ENCODE results near the gene UBE3C.

The UBE3C gene

DNA sequence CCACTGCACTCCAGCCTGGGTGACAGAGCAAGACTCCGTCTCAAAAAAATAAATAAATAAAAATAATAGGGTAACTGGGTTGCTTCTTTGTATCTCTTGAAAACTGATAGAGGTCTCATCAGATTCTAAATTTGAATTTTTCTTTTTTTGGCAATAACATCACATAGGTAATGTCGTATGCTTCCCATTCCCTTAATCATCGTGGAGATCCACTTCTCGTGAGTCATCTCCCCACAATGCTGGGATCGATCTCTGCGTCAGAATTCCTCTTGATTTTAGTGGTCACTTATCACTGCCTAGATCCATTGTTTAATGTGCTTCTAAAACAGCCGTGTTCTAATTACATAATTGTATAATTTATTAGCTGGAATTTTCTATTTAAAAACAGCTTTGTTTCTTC, 127.5 kb downstream of the UBE3C start:
- Histone ChIP-seq H3K79me2 (ENCODE audit: control insufficient read depth, insufficient read depth, low read length) (no peaks in the 10 kb centered on the region), H2BK5ac (ENCODE audit: low read length) (no peak overlapping the region), H3K27me3 (ENCODE audit: insufficient read depth, low read length, poor library complexity) (no peaks in the 10 kb centered on the region), H3K79me1 (ENCODE audit: low read length) (no peaks in the 10 kb centered on the region), H3K9ac (ENCODE audit: low read length) (no peak overlapping the region), H2BK15ac (replicated peaks; ENCODE audit: low read depth) (no peak overlapping the region), H3K23ac (ENCODE audit: low read length) (no peak overlapping the region), H3K4me3 (ENCODE audit: low read length) (no peak overlapping the region), H2AK5ac (ENCODE audit: low read length) (no peak overlapping the region), H4K5ac (ENCODE audit: low read length) (no peak overlapping the region), H4K8ac (ENCODE audit: low read depth, low read length) (no peak overlapping the region), H2BK120ac (ENCODE audit: low read depth, low read length) (no peak overlapping the region), H3K4ac (ENCODE audit: low read depth, low read length) (no peak overlapping the region), H3K36me3 (ENCODE audit: control insufficient read depth, insufficient read depth, low read length) (peaks cover 15% of the 10 kb centered on the region), H3K4me2 (ENCODE audit: low read length) (no peak overlapping the region), H3K27ac (ENCODE audit: low read depth, low read length) (no peak overlapping the region), H3K18ac (ENCODE audit: low read length) (no peak overlapping the region), H3K56ac (ENCODE audit: low read length) (no peak overlapping the region), H3K4me1 (ENCODE audit: control insufficient read depth, low read depth, low read length) (no peaks in the 10 kb centered on the region)
- WGBS (ENCODE audit: extremely low coverage, insufficient coverage, low lambda C conversion rate): no CpG with 5 or more reads among the region's 7 CpGs
- no peak for DNase-seq

DNA sequence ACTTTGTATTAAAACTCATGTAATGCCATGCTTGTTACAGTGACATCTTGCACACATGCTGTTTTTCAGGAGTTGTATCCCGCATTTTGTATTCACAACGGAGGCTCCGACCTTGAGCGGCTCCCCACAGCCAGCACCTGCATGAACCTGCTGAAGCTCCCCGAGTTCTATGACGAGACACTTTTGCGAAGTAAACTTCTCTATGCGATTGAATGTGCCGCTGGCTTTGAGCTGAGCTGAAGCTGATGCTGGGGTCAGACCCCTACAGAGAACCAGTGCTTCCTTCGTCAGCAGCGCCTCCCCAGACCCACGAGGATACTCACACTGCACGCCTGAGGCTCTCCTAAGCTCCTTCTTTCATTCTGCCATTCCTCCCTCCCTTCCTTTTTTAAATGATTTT, 128.8 kb downstream of the UBE3C start:
- H3K79me2 ChIP-seq (ENCODE audit: control insufficient read depth, insufficient read depth, low read length): no peaks in the 10 kb centered on the region
- H2BK15ac ChIP-seq (replicated peaks; ENCODE audit: low read depth): no peak overlapping the region
- H4K5ac ChIP-seq (ENCODE audit: low read length): no peak overlapping the region
- H2BK5ac ChIP-seq (ENCODE audit: low read length): no peak overlapping the region
- H2AK5ac ChIP-seq (ENCODE audit: low read length): no peak overlapping the region
- H3K79me1 ChIP-seq (ENCODE audit: low read length): no peaks in the 10 kb centered on the region
- H3K56ac ChIP-seq (ENCODE audit: low read length): no peak overlapping the region
- no peak overlapping the region for H3K9ac ChIP-seq (ENCODE audit: low read length)
- no peak overlapping the region for H3K23ac ChIP-seq (ENCODE audit: low read length)
- DNase-seq: no peak
- H3K27me3 ChIP-seq (ENCODE audit: insufficient read depth, low read length, poor library complexity): no peaks in the 10 kb centered on the region
- H3K4ac ChIP-seq (ENCODE audit: low read depth, low read length): no peak overlapping the region
- no peak overlapping the region for H3K4me3 ChIP-seq (ENCODE audit: low read length)
- H3K27ac ChIP-seq (ENCODE audit: low read depth, low read length): no peak overlapping the region
- H2BK120ac ChIP-seq (ENCODE audit: low read depth, low read length): no peak overlapping the region
- no peak overlapping the region for H3K18ac ChIP-seq (ENCODE audit: low read length)
- no peak overlapping the region for H4K8ac ChIP-seq (ENCODE audit: low read depth, low read length)
- H3K4me1 ChIP-seq (ENCODE audit: control insufficient read depth, low read depth, low read length): no peaks in the 10 kb centered on the region
- H3K4me2 ChIP-seq (ENCODE audit: low read length): no peak overlapping the region
- no CpG with 5 or more reads among the region's 13 CpGs for WGBS (ENCODE audit: extremely low coverage, insufficient coverage, low lambda C conversion rate)
- peaks cover 18% of the 10 kb centered on the region for H3K36me3 ChIP-seq (ENCODE audit: control insufficient read depth, insufficient read depth, low read length)

DNA sequence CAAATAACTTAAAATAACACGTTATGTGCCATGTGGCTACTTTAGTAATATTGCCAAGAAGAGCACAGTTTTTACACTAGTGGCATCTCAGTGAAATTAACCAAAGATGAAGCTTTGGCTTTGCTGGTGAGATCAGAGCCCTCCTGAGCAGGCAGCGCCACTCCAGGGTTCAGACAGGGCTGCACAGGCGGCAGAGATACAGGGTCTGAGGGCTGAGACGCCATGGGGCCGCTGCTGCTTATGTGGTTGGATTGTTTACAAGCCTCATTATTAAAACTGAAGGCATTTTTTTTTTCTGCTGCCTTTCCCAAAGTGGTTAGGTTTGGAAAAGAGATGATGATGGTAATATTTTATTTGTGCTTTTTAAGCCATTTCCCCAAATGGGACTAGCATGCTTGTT, 129.2 kb downstream of the UBE3C start:
- no CpG with 5 or more reads among the region's 5 CpGs for WGBS (ENCODE audit: extremely low coverage, insufficient coverage, low lambda C conversion rate)
- no peaks in the 10 kb centered on the region for H3K27me3 ChIP-seq (ENCODE audit: insufficient read depth, low read length, poor library complexity)
- no peak overlapping the region for H4K5ac ChIP-seq (ENCODE audit: low read length)
- H2AK5ac ChIP-seq (ENCODE audit: low read length): no peak overlapping the region
- no peak overlapping the region for H2BK5ac ChIP-seq (ENCODE audit: low read length)
- H3K4me2 ChIP-seq (ENCODE audit: low read length): no peak overlapping the region
- H3K27ac ChIP-seq (ENCODE audit: low read depth, low read length): no peak overlapping the region
- no peak overlapping the region for H2BK15ac ChIP-seq (replicated peaks; ENCODE audit: low read depth)
- H3K4ac ChIP-seq (ENCODE audit: low read depth, low read length): no peak overlapping the region
- no peaks in the 10 kb centered on the region for H3K4me1 ChIP-seq (ENCODE audit: control insufficient read depth, low read depth, low read length)
- no peak overlapping the region for H3K56ac ChIP-seq (ENCODE audit: low read length)
- H3K4me3 ChIP-seq (ENCODE audit: low read length): no peak overlapping the region
- H3K23ac ChIP-seq (ENCODE audit: low read length): no peak overlapping the region
- no peak overlapping the region for H2BK120ac ChIP-seq (ENCODE audit: low read depth, low read length)
- peaks cover 18% of the 10 kb centered on the region for H3K36me3 ChIP-seq (ENCODE audit: control insufficient read depth, insufficient read depth, low read length)
- H3K79me1 ChIP-seq (ENCODE audit: low read length): no peaks in the 10 kb centered on the region
- no peaks in the 10 kb centered on the region for H3K79me2 ChIP-seq (ENCODE audit: control insufficient read depth, insufficient read depth, low read length)
- no peak overlapping the region for H3K9ac ChIP-seq (ENCODE audit: low read length)
- no peak for DNase-seq
- no peak overlapping the region for H4K8ac ChIP-seq (ENCODE audit: low read depth, low read length)
- H3K18ac ChIP-seq (ENCODE audit: low read length): no peak overlapping the region

DNA sequence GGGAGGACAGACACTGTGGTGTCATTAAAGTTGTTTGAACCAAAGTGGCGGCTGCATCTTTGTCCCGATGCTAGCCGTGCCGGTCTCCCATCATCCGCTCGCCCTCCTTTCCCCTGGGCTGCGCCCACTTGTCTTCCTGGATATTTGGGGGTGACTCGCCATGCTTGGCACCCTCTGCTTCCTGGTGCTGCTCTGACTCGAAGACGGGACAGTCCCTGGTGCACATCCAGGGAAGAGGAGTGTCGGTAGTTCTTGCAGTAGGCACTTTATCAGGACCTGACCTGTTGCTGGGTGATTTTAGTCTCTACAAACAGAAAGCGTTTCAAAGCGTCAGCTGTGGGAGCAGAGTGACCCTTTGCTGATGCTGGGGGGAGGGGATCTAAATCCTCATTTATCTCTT, 129.8 kb downstream of the UBE3C start:
- no peak overlapping the region for H2BK120ac ChIP-seq (ENCODE audit: low read depth, low read length)
- no peak overlapping the region for H3K56ac ChIP-seq (ENCODE audit: low read length)
- no peak overlapping the region for H3K23ac ChIP-seq (ENCODE audit: low read length)
- no peak overlapping the region for H3K9ac ChIP-seq (ENCODE audit: low read length)
- H3K4me2 ChIP-seq (ENCODE audit: low read length): no peak overlapping the region
- WGBS (ENCODE audit: extremely low coverage, insufficient coverage, low lambda C conversion rate): no CpG with 5 or more reads among the region's 13 CpGs
- no peak overlapping the region for H4K5ac ChIP-seq (ENCODE audit: low read length)
- DNase-seq: no peak
- no peaks in the 10 kb centered on the region for H3K79me1 ChIP-seq (ENCODE audit: low read length)
- H2BK15ac ChIP-seq (replicated peaks; ENCODE audit: low read depth): no peak overlapping the region
- no peak overlapping the region for H3K4me3 ChIP-seq (ENCODE audit: low read length)
- no peaks in the 10 kb centered on the region for H3K4me1 ChIP-seq (ENCODE audit: control insufficient read depth, low read depth, low read length)
- no peak overlapping the region for H2BK5ac ChIP-seq (ENCODE audit: low read length)
- no peaks in the 10 kb centered on the region for H3K79me2 ChIP-seq (ENCODE audit: control insufficient read depth, insufficient read depth, low read length)
- no peak overlapping the region for H3K27ac ChIP-seq (ENCODE audit: low read depth, low read length)
- H3K4ac ChIP-seq (ENCODE audit: low read depth, low read length): no peak overlapping the region
- H3K27me3 ChIP-seq (ENCODE audit: insufficient read depth, low read length, poor library complexity): no peaks in the 10 kb centered on the region
- no peak overlapping the region for H4K8ac ChIP-seq (ENCODE audit: low read depth, low read length)
- no peak overlapping the region for H3K18ac ChIP-seq (ENCODE audit: low read length)
- peaks cover 17% of the 10 kb centered on the region for H3K36me3 ChIP-seq (ENCODE audit: control insufficient read depth, insufficient read depth, low read length)
- H2AK5ac ChIP-seq (ENCODE audit: low read length): no peak overlapping the region

DNA sequence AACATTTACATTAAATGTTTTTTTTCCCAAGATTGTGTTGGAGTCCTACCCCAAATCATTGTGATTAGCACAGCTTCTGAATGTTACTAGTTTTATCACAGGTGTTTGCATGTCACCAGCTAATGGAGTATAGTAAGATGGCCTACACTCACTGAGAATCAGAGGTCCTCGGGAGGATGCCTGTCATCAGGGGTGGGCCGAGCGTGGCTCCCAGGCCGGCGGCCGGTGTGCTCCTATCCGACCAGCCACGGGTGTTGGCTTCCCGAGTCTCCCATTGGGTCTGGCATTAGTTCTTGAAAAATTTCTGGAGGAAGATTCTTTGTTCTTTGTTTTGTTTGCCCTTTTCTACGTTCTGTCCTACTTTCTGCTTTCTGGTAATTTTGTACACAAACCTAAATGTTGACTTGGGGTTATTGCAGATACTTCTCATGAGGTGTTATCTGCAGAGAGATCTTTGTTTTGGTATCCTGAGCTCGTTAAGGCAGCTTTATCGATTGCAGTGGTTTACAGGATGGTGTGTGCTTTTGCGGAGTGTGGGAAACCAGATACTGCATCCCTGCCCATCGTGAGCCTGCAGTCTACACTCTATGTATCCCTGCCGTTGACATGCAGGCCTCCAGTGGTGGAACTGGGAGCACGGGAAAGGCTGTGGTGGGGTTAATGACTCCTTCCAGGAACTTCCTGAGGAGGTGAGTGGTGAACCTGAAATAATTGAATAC, 130.8 kb downstream of the UBE3C start:
- no peak overlapping the region for H3K23ac ChIP-seq (ENCODE audit: low read length)
- no peak overlapping the region for H3K9ac ChIP-seq (ENCODE audit: low read length)
- H3K27ac ChIP-seq (ENCODE audit: low read depth, low read length): no peak overlapping the region
- no peak overlapping the region for H3K18ac ChIP-seq (ENCODE audit: low read length)
- WGBS (ENCODE audit: extremely low coverage, insufficient coverage, low lambda C conversion rate): no CpG with 5 or more reads among the region's 16 CpGs
- no peak overlapping the region for H2AK5ac ChIP-seq (ENCODE audit: low read length)
- no peak overlapping the region for H3K4me2 ChIP-seq (ENCODE audit: low read length)
- no peak for DNase-seq
- peaks cover 14% of the 10 kb centered on the region for H3K36me3 ChIP-seq (ENCODE audit: control insufficient read depth, insufficient read depth, low read length)
- H3K56ac ChIP-seq (ENCODE audit: low read length): no peak overlapping the region
- no peak overlapping the region for H2BK5ac ChIP-seq (ENCODE audit: low read length)
- no peaks in the 10 kb centered on the region for H3K79me1 ChIP-seq (ENCODE audit: low read length)
- no peak overlapping the region for H3K4me3 ChIP-seq (ENCODE audit: low read length)
- H2BK120ac ChIP-seq (ENCODE audit: low read depth, low read length): no peak overlapping the region
- no peak overlapping the region for H2BK15ac ChIP-seq (replicated peaks; ENCODE audit: low read depth)
- H3K79me2 ChIP-seq (ENCODE audit: control insufficient read depth, insufficient read depth, low read length): no peaks in the 10 kb centered on the region
- H4K8ac ChIP-seq (ENCODE audit: low read depth, low read length): no peak overlapping the region
- no peaks in the 10 kb centered on the region for H3K4me1 ChIP-seq (ENCODE audit: control insufficient read depth, low read depth, low read length)
- no peak overlapping the region for H4K5ac ChIP-seq (ENCODE audit: low read length)
- no peak overlapping the region for H3K4ac ChIP-seq (ENCODE audit: low read depth, low read length)
- no peaks in the 10 kb centered on the region for H3K27me3 ChIP-seq (ENCODE audit: insufficient read depth, low read length, poor library complexity)

DNA sequence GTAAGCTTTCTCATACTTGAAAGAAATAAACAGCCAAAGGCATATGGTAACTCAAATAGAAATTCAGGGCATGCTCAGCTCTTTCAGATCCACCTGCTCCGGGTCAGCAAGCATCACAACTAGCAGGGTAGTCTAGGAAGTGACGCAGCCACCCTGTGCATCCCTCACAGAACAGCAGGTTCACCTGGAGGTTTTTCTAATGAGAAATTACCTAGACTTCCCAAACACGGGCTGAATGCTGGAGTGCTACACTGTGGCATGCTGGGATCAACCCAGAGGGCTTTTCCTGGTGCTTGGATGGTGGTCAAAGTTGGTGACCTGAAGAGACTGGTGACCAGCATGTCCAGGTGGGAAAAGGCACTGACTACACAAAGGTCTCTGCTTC, 131.3 kb downstream of the UBE3C start:
- no peak overlapping the region for H4K8ac ChIP-seq (ENCODE audit: low read depth, low read length)
- H3K23ac ChIP-seq (ENCODE audit: low read length): no peak overlapping the region
- no peak overlapping the region for H3K18ac ChIP-seq (ENCODE audit: low read length)

More for the DNA sequence above, 131.3 kb downstream of the UBE3C start:
- WGBS (ENCODE audit: extremely low coverage, insufficient coverage, low lambda C conversion rate): no CpG with 5 or more reads among the region's 3 CpGs
- H3K4me3 ChIP-seq (ENCODE audit: low read length): no peak overlapping the region
- H3K9ac ChIP-seq (ENCODE audit: low read length): no peak overlapping the region
- no peak overlapping the region for H3K27ac ChIP-seq (ENCODE audit: low read depth, low read length)
- no peaks in the 10 kb centered on the region for H3K27me3 ChIP-seq (ENCODE audit: insufficient read depth, low read length, poor library complexity)
- H3K4me1 ChIP-seq (ENCODE audit: control insufficient read depth, low read depth, low read length): no peaks in the 10 kb centered on the region
- no peak overlapping the region for H2BK5ac ChIP-seq (ENCODE audit: low read length)
- no peaks in the 10 kb centered on the region for H3K79me2 ChIP-seq (ENCODE audit: control insufficient read depth, insufficient read depth, low read length)
- H3K4ac ChIP-seq (ENCODE audit: low read depth, low read length): no peak overlapping the region
- no peak overlapping the region for H2BK15ac ChIP-seq (replicated peaks; ENCODE audit: low read depth)
- H4K5ac ChIP-seq (ENCODE audit: low read length): no peak overlapping the region
- no peak overlapping the region for H2BK120ac ChIP-seq (ENCODE audit: low read depth, low read length)
- DNase-seq: no peak
- peaks cover 14% of the 10 kb centered on the region for H3K36me3 ChIP-seq (ENCODE audit: control insufficient read depth, insufficient read depth, low read length)
- H2AK5ac ChIP-seq (ENCODE audit: low read length): no peak overlapping the region
- H3K56ac ChIP-seq (ENCODE audit: low read length): no peak overlapping the region
- no peaks in the 10 kb centered on the region for H3K79me1 ChIP-seq (ENCODE audit: low read length)
- H3K4me2 ChIP-seq (ENCODE audit: low read length): no peak overlapping the region

Data from mesendoderm (in vitro differentiated cells).